ENCODE results near the gene NPNT. TPM values are rescaled to one million over a fixed set of nuclear protein-coding genes. Genes with fewer than 3 reads are reported as not detected.
"Not testable (repeated sequence)": the region's sequence is repeated elsewhere in the genome, so short reads cannot be mapped to it uniquely, and the experiment has no call there.

The NPNT gene, protein sequence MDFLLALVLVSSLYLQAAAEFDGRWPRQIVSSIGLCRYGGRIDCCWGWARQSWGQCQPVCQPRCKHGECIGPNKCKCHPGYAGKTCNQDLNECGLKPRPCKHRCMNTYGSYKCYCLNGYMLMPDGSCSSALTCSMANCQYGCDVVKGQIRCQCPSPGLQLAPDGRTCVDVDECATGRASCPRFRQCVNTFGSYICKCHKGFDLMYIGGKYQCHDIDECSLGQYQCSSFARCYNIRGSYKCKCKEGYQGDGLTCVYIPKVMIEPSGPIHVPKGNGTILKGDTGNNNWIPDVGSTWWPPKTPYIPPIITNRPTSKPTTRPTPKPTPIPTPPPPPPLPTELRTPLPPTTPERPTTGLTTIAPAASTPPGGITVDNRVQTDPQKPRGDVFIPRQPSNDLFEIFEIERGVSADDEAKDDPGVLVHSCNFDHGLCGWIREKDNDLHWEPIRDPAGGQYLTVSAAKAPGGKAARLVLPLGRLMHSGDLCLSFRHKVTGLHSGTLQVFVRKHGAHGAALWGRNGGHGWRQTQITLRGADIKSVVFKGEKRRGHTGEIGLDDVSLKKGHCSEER
- total RNA-seq, result under 0.01 and 0.13 TPM in 2 replicates

DNA sequence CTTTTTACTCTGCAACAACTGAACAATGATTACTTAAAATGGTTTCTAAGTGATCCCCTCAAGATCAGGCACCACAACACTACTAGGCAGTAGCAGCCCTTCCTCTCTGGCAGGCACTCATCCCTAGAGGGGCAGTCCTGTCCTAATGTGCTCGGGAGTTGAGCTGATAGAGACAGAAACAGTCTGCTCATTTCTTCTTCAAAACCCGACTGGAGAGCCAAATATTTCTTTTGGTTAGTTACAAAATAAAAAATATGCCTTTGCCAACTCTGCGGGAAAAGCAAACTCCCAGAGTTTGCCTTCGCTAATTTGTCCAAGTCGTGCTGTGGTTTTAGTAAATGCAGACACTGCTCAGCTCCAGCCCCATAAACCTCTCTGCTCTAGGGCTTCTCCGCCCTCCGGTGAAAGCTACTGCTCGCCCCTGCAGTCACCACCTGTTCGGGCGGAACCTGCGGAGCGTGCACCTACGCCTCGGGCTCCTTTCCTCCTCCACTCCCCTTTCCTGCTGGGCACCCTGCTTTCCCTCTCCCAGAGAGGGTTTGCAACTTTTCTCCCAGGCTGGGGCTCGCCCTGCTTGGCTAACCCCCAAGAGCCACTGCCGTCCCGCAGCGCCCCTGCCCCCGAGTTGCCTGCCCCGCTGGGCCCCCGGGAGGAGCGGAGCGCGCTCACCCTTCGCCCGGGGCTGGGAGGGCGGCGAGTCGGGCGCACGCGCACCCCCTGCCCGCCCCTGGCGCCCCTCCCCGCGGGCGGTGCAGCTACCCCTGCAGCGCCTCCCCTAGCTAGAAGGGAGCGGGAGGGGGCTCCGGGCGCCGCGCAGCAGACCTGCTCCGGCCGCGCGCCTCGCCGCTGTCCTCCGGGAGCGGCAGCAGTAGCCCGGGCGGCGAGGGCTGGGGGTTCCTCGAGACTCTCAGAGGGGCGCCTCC, at the start of gene NPNT:
NPNT (plus strand) TSS at position 812 of the 923 bp plus-strand sequence. CDS start 182 bp downstream, outside the sequence.
- DNase-seq (ENCODE audit: low read depth in 2 of 2), result peak in 1 of 2 donors; percentile 7

DNA sequence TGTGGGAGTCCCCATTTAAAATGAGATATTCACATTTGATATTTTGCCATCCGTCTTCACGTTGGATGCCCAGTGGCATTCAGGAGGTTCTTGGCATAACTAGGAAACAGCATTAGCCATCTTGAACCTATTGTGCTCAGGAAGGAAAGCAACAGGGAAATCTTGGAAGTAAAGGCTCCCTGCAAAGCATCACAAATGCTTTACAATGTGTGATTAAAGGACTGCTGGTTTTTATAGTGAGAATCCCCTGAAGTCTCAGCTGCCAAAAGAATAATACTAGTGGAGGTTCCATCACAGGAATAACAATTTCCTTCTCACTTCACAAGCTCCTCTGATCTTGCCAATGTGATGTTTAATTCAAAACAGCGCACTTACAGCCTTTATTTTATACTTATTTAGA, 49.7 kb upstream of the NPNT start:
- no peak for DNase-seq (ENCODE audit: low read depth in 2 of 2)

DNA sequence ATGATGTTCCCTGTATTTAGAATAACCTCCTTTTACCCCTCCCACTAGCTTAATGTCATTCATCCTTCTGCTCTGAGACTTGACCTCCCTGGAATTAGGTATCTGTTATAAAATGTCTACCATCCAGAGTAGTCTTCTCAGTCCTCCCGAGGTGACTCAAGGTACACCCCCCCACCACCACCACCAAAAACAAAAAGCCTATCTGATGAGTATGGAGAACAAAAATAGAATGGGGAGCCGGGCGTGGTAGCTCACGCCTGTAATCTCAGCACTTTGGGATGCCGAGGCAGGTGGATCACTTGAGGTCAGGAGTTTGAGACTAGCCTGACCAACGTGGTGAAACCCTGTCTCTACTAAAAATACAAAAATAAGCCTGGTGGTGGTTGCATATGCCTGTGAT, 46.9 kb upstream of the NPNT start:
- DNase-seq (ENCODE audit: low read depth in 2 of 2), result not testable (repeated sequence)

DNA sequence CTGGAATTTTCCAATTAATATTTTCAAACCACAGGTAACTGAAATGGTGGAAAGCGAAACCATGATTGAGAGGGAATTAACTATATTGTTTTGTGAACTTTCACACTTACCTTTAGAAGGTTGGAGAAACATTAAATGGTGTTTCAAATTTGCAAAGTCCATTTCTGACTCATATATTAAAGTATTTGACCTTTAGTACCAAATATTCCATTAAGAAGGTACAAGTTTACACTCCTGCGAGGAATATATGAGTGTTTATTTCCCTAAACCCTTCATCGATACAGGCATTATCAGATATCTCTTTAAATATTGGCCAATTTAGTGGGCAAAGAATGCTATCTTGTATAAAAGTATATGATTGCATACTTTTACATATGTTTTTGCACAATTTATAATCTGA, 44.1 kb upstream of the NPNT start:
- no peak for DNase-seq (ENCODE audit: low read depth in 2 of 2)

DNA sequence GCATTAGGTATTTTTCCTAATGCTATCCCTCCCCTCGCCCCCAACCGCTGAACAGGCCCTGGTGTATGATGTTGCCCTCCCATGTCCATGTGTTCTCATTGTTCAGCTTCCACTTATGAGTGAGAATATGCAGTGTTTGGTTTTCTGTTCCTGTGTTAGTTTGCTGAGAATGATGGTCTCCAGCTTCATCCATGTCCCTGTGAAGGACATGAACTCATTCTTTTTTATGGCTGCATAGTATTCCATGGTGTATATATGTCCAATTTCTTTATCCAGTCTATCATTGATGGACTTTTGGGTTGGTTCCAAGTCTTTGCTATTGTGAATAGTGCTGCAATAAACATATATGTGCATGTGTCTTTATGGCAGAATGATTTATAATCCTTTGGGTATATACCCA, 43.0 kb upstream of the NPNT start:
- DNase-seq (ENCODE audit: low read depth in 2 of 2), result not testable (repeated sequence)

DNA sequence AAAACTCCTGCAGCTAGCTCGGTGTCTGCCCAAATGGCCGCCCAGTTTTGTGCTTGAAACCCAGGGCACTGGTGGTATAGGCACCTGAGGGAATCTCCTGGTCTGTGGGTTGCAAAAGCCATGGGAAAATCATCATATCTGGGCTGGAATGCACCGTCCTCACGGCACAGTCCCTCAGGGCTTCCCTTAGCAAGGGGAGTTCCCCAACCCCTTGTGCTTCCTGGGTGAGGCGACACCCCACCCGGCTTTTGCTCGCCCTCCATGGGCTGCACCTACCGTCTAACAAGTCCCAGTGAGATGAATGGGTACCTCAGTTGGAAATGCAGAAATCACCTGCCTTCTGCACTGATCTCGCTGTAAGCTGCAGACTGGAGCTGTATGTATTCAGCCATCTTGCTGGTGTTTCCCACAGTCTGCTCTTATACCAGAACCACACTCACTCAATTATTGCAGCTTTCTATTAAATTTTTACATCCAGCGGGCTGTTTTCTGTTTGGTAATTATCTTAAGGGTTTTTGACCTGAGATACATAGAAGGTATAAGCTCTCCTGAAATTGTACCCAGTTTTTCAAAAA, 36.7 kb upstream of the NPNT start:
- no peak for DNase-seq (ENCODE audit: low read depth in 2 of 2)

DNA sequence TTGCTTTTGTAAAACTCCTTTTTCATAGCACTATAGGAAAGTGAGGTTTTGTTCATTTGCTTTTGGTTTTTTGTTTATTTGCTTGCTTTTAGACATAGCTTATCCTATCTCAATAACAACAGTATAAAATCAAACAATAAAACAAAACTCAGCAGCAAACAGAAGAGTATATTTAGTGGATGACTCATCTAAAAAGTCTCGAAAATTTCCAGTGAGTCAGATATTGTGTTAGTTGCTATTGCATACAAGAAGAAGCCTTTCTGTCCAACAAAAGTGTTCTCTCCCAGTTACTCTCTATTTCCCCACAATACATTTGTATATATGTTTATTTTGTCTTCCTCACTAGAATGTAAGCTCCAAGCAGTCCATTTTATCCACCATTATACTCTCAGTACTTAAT, 36.0 kb upstream of the NPNT start:
- DNase-seq (ENCODE audit: low read depth in 2 of 2), result peak; percentile 7 to 77

DNA sequence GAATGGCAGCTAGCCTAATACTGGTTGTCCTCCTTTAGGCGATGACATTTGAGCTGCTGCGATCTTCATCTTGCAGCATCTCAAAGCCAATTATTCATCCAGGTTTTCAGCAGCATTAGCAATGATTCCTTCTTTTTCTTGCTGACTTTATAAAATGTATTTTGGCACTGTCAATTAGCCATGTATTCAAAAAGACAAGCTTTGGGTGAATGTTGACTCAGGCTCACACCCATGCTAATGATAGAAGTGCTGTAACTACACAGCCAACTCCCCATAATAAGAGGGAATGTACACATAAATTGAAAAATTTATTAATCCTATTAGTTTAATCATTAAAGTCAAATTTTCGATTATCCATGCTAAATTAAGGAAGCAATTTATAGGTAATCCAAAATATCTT, 24.3 kb upstream of the NPNT start:
- no peak for DNase-seq (ENCODE audit: low read depth in 2 of 2)

DNA sequence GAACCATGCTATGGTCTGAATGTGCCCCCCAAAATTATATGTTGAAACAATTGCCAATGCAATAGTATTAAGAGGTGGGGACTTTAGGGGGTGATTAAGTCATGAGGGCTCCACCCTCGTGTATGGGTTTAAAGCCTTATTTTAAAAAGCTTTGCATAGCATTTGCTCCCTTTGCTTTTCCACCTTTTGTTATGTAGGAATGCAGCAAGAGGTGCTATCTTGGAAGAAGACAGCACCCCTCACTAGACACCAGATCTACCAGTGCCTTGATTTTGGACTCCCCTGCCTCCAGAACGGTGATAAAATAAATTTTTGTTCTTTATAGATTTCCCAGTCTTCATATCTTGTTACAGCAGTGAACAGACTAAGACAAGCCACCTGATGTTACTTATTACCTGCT, 23.3 kb upstream of the NPNT start:
- DNase-seq (ENCODE audit: low read depth in 2 of 2), result no peak

DNA sequence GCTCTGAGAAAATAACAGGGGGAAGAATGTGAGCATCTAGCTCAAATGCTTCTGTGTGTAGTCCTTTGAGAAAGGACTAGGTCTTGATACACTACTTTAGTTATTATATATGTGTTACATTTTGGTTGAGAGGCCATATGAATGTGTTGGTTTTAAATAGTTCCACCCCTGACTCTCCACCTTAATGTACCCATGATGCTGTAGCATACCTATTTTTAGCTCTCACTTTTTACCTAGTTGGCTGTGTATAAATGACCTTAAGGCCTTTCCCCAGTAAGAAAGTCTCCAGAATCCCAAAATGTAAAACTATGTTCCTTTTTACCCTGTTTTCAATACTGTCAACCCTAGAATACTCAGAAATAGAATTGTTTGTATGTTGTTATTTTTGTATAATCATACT, 20.0 kb upstream of the NPNT start:
- no peak for DNase-seq (ENCODE audit: low read depth in 2 of 2)

DNA sequence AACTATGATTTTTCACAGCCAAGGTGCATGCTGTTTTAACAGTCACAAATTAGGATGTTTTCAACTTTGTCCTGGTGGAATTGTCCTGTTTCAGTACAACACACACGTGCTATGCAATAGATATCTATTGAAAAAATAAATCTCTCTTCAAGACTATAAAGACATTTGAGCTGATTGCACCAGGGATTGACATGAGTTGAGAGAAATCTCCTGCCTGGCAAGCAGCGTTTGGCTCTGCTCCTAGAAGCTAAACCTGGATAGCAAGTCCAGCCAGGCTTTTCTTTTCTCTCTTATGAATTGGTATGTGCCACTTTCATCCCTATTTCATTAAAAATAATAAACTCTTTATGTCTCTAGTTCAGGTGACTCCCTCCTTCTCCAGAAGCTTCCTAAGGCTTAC, 16.6 kb upstream of the NPNT start:
- DNase-seq (ENCODE audit: low read depth in 2 of 2), result no peak

DNA sequence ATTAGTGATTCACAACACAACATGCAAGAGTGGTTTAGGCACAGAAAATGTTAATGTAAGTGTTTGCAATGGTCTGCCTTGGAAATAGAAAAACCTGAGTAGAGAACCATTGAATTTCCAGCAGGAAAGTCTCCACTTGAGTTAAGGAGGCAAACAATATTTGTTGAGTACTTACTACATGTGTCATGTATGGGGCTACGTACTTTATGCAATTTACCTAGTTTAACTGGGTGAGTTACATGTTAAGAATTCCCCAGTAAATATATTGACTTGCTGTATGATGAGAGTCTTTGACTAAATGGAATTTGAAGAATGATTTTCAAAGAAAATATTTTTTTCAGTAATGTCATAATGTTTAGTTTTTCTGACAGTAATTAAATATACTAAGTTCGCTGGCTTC, 7.8 kb upstream of the NPNT start:
- no peak for DNase-seq (ENCODE audit: low read depth in 2 of 2)

DNA sequence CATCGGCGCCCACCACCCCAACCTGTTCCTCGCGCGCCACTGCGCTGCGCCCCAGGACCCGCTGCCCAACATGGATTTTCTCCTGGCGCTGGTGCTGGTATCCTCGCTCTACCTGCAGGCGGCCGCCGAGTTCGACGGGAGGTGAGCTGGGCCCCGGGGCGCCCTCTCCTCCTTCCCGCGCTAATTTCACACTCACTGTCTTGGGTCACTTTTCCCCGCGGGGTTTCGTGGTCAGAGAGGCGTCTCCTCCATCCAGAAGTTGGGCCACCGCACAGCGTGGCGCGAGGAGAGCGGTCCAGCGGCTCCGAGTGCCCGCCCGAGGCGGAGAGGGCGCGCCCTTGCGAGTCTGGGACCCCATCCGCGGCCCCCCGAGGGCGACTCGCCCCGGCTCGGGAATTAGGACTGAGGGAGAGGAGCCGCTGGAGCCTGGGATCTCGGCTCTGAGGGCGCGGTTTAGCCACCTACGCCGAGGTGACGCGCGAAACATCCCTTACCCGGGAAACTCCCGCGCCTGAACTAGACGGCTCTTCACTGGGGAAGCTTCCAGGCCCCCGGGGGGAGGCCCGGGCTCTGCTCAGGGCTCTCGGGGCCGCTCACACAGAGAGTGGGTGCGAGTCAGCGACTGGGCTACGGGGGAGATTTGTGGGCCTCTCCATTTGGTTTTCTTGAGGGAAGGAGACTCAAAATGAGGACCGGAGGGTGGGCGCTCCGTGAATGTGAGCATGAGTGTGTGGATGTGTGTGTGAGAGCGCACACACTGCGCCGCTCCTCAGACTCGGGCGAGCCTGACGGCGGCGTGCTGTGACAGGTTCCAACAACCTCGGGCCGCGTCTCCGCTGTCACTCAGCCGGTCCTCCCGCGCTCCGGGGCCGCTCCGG, 551 bp downstream of the NPNT start:
- peak in 1 of 2 donors; percentile 18 for DNase-seq (ENCODE audit: low read depth in 2 of 2)

DNA sequence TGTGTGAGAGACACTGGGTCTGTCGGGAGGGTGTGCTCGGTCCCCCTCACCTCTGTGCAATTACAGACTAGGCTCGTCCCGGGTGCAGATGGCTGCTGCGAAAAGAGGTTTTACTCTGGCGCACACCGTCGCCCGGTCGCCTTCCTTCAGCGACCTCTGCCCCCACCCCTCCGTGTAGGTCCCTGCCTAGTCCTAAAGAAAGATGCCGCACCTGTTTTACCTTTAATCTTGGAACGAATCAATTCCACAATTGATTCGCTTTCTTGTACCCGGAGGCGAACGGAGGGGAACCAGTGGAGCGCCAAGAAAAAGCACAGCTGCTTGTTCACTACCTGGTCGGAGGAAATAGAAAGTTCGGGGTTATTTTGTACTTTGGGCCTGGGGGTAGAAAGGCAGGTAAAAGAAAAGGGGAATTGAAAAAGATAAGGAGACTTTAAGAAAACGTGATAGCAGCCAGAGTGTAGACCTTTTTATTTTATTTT, 1.2 kb downstream of the NPNT start:
- DNase-seq (ENCODE audit: low read depth in 2 of 2), result no peak

DNA sequence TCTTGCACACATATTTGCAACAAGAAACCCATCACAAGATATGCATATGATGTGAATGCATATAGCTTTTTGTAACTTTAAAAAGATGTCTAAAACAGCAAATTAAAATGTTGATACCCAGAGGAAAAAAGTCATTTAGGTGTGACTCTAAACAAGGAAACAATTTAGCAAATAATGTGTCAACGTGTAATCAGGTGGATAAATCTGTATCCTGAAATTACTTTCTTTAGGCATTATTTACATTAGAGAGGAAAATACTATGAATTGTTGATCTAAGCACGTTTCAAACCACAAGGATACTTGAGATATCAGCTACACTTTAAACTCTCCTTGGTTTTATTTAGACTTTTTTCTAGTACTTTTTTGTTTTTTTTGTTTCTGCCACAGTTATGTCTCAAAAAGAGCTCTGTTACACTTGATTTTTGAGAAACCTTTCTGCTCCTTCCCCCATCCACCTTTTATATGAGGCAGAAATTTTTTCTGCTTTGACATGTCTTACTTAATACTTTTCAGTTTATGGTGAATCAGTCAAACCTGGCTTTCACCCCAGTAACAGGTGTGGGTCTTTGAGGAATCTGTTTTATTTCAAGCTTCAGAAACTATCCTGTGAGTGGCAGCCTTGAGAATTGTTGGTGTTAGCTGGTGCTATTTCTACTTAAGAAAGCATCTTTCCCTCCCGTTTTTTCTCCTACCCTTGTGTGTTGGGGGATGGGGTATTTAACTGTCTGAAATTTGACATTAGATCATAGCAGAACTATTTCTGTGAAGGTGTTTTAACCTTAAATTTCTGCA, 1.9 kb downstream of the NPNT start:
- no peak for DNase-seq (ENCODE audit: low read depth in 2 of 2)

DNA sequence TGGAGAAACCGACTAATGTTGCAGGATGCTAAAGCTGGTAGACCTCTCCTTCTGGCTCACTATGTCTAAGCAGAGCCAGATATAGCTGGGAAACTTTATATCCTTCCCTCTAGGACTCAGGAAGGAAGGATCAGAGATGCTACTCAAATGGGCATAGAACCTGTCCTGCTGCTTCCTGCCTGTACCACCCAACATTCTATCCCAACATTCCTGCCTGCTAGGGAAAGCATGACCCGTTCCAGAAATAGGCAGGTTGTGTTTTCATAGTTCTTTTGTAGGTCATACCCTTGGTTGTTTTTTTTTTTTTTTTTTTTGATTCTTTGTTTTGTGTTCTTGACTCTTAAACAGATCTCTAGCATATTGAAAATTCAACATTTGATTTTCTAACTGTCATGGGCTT, 5.3 kb downstream of the NPNT start:
- no peak for DNase-seq (ENCODE audit: low read depth in 2 of 2)

DNA sequence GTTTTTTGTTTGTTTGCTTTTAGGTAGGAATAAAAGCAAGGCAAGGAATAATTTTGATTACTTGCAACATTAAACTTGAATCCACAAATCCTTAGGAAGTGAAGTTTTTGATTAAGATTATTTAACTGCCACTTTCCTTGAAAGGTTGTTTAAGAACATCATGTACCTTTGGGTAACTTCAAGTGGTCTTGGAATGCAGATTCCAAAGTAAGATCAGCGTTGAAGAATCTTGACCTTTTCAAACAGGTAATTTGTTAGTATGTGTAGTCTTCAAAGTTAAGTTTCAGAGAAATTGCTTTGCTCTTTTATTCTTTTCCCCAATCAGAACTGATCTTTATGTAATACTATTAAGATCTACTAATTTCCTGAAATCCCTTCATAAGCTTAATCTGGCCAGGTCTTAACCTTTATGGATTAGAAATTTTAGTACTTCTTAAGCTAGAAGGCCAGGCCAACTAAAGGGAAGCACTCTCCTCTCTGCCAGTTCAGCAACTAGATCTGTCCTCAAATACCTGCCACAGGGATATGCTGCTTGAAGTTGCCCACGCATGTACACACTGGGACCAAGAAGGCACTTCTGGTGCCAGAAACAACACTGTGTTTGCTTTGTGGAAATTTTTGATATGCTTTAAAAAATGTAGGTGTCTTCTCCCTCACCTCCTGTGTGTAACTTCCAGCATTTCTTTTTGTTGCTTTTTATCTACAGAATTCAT, 7.4 kb downstream of the NPNT start:
- no peak for DNase-seq (ENCODE audit: low read depth in 2 of 2)

DNA sequence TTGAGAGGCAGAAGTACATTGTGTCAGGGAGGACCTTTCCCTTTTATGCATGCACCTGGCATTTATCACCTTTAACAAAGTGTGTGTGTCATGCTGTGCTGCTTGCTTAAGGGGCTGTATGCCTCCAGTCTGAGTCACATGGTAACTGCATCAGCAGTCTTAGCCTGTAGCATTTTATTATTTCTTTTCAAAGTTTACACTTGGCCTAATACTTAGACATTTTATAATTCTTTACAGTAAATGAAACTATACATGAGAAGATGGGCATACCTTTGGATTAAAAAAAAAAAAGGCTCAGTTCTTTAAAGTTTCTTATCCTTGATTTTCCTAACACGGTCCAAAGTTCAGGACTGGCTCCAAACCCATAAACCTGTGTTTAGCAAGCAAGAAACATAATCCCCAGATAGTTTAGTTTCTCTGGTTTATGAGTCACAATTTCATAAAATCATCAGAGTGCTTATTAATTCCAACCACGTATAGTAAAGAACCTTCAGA, 14.6 kb downstream of the NPNT start:
- no peak for DNase-seq (ENCODE audit: low read depth in 2 of 2)

DNA sequence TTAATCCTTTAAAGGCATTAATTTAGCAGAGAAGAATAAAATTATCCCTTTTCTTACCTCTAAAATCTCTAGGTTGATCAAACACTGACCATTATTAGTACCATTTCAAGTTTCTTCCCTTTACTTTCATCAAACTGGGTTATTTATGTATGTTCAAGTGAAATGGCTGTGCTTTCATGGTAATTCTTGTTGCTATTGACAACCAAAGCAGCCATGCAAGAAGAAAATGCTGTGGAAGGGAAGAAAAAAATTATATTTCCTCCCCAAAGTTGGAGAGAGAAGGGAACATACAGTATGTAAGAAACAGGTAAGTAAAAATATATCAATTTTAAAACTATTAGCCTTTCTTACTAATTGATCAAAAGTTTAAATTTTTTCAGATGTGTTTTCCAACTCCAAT, 16.2 kb downstream of the NPNT start:
- DNase-seq (ENCODE audit: low read depth in 2 of 2), result no peak

All from dermis microvascular lymphatic vessel endothelial cell (primary cell).